HCT116 (cell line): Measurements from ENCODE around the gene MICOS13.

Experiments
- CTCF ChIP-seq, 3 experiments: fragments of 200-600 bp in 1 of 3; sonication (generic) in 1 of 3; IDR thresholded peaks in 2 of 3; conservative IDR thresholded peaks in 1 of 3; 2 replicates each; pipeline ENCODE4 v1.5.1; 2012 to 2017; ENCODE audit warnings: low read depth in 2 of 3, low read length in 2 of 3, antibody characterized with exemption in 1 of 3, borderline replicate concordance in 1 of 3, control low read depth in 1 of 3, mild to moderate bottlenecking in 1 of 3, mixed read lengths in 1 of 3, mixed run types in 1 of 3, moderate library complexity in 1 of 3; ENCODE audit not compliant: insufficient read depth in 1 of 3
- EZH2phosphoT487 ChIP-seq: fragments of 200-600 bp; IDR thresholded peaks from 2 replicates; pipeline ENCODE4 v1.6.1; 2018; ENCODE audit warnings: antibody characterized with exemption, borderline replicate concordance
- FOSL1 ChIP-seq: IDR thresholded peaks from 2 replicates; pipeline ENCODE4 v1.6.1; 2012; ENCODE audit warnings: low read depth
- JUND ChIP-seq: IDR thresholded peaks from 2 replicates; pipeline ENCODE4 v1.6.1; 2012
- POLR2A ChIP-seq: IDR thresholded peaks from 2 replicates; pipeline ENCODE4 v1.7.0; 2011; ENCODE audit warnings: borderline replicate concordance; ENCODE audit not compliant: insufficient read depth, insufficient read length; ENCODE audit errors: extremely low read depth
- POLR2AphosphoS5 ChIP-seq: IDR thresholded peaks from 2 replicates; pipeline ENCODE4 v1.6.1; 2011; ENCODE audit warnings: mild to moderate bottlenecking, low read depth, low read length, moderate library complexity
- RAD21 ChIP-seq: IDR thresholded peaks from 2 replicates; pipeline ENCODE4 v1.6.1; 2012; ENCODE audit warnings: low read depth, mild to moderate bottlenecking
- SIN3A ChIP-seq: IDR thresholded peaks from 2 replicates; pipeline ENCODE4 v1.6.1; 2012; ENCODE audit warnings: low read depth
- SP1 ChIP-seq: IDR thresholded peaks from 2 replicates; pipeline ENCODE4 v1.6.1; 2012; ENCODE audit warnings: low read depth
- ZFX ChIP-seq: fragments of 450-650 bp; IDR thresholded peaks from 2 replicates; pipeline ENCODE4 v1.6.1; 2017
- ZNF274 ChIP-seq: fragments of 200-500 bp; sonication (Bioruptor generic); IDR thresholded peaks from 2 replicates; pipeline ENCODE4 v1.6.1; 2014; ENCODE audit warnings: mild to moderate bottlenecking, low read depth, low read length, inconsistent platforms

DNA sequence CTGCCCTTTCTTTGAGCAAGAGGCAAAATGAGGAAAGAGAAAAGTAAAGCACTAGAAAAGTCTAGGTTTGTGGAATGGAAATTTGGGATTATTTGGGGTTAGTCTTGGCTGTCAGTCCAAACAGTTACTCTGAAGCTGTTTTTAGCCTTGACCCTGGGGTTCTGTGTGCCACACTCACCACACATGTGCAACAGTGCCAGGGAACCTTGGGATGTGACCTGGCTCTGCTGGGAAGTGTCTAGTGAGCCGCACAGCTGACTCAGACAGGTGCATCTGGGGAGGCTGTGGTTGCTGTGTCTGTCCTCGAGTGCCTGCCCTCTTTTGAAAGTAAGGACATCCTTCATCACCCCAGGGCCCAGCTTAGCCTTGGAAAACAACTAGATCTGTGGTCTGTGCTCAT is 15.8 kb downstream of the MICOS13 start:
- TF ChIP-seq RAD21 (no peak), ZFX (no peak), CTCF (IDR thresholded peaks at IDR 0.05 in 2 of 3, conservative IDR thresholded peaks at IDR 0.05 in 1 of 3; ENCODE audit: borderline replicate concordance in 1 of 3, insufficient read depth in 1 of 3, low read depth in 2 of 3, low read length in 2 of 3) (no peak), POLR2A (no peak), FOSL1 (no peak), SIN3A (no peak), SP1 (no peak), EZH2phosphoT487 (no peak), JUND (no peak), ZNF274 (no peak), POLR2AphosphoS5 (no peak)
